HL-60/S4 (cell line): ENCODE data around the gene HBA2.
"Not testable (repeated sequence)": the region's sequence is repeated elsewhere in the genome, so short reads cannot be mapped to it uniquely, and the experiment has no call there.

ENCODE experiments used
- in situ Hi-C: fragments of 300-500 bp; cut with MboI; formaldehyde crosslinking; loops from 2 replicates; pipeline ENCODE4 v1.14.3; 2022; ENCODE audit warnings: low sequenced_read_pairs

The HBA2 gene

GRCh38 chr16:191831-192230 is 19.2 kb downstream of the HBA2 start:
- in situ Hi-C loops: no loop called here

- in situ Hi-C loops: no loop called here
Measured at GRCh38 chr16:192686-193085, 20.0 kb downstream of the HBA2 start.

- in situ Hi-C loops: no loop called here
Measured at GRCh38 chr16:193441-193840, 20.8 kb downstream of the HBA2 start.

DNA sequence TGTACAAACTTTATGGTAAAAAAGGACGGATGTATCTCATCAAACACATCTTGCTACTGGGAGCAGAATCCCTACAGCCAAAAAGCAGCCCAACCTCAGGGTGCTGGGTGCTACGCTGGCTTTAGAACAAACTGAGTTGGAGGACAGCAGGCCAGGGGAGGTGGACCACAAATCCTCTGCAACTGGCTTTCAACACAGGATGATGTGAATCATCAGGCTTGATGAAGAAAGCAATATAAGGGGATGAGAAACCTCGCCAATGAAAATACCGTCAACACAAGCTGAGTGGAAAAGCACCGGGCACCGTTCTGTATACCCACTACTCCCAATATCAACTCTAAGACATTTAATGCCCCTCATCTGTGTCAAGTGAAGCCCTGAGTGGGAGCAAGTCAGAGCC is 21.8 kb downstream of the HBA2 start:
- in situ Hi-C loops: no loop called here

DNA sequence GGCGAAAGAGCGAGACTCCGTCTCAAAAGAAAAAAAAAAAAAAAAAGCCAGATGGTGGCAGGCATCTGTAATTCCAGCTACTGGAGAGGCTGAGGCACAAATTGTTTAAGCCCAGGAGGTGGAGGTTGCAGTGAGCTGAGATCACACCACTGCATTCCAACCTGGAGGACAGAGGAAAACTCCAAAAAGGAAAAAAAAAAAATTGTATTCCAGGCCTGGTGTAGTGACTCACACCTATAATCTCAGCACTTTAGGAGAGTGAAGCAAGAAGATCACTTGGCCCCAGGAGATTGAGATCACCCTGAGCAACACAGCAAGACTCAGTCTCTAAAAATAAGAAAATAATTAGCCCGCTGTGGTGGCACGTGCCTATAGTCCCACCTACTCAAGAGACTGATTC is 27.7 kb downstream of the HBA2 start:
- in situ Hi-C loops: no loop called here

GRCh38 chr16:203246-203645 is 30.6 kb downstream of the HBA2 start:
- in situ Hi-C loops: no loop called here

DNA sequence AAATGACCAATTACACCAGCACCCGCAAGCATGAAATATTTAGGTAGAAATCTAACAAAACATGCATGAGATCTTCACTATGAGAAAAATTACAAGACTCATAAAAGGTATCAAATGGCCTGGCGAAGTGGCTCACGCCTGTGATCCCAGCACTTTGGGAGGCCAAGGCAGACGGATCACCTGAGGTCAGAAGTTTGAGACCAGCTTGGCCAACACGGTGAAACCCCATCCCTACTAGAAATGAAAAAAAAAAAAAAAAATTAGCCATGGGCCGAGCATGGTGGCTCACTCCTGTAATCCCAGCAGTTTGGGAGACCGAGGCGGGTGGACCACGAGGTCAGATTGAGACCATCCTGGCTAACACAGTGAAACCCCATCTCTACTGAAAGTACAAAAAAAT is 31.4 kb downstream of the HBA2 start:
- in situ Hi-C loops: not testable (repeated sequence)

DNA sequence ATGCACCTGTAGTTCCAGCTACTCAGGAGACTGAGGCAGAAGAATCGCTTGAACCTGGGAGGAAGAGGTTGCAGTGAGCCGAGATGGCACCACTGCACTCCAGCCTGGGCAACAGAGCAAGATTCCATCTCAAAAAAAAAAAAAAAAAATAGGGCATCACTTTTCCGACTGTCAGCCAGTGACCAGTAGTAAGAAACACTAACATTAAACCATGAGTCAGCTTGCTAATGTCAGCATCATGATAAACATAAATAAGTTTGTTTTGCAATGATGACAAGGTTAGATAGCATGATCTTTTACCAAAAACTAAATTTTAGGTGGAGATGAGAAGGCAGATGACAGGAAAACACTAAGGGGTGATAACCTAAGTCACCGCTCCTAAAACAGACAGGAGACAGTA is 36.7 kb downstream of the HBA2 start:
- in situ Hi-C loops: not testable (repeated sequence)

DNA sequence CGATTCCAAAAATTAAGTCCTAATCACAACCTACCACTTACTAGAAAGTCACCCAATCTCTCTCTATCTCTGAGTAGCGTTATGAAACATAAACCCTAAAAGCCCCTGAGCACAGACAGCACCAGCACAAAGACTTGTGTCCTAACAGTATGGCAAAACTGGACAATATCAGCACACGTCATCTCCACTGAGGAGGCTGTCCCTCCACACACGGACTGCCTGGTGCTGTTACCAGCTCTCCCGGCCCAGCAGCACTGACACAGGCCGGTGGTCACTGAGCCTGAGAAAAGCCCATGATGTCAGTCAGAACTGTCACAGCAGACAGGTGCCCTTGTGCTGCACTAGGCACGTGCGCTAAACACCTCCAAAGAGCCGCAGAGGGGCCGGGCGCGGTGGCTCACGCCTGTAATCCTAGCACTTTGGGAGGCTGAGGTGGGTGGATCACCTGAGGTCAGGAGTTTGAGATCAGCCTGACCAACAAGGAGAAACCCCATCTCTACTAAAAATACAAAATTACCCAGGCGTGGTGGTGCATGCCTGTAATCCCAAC is 39.0 kb downstream of the HBA2 start:
- in situ Hi-C loops: not testable (repeated sequence)

- in situ Hi-C loops: no loop called here
Measured at GRCh38 chr16:212999-213398, 40.3 kb downstream of the HBA2 start.

DNA sequence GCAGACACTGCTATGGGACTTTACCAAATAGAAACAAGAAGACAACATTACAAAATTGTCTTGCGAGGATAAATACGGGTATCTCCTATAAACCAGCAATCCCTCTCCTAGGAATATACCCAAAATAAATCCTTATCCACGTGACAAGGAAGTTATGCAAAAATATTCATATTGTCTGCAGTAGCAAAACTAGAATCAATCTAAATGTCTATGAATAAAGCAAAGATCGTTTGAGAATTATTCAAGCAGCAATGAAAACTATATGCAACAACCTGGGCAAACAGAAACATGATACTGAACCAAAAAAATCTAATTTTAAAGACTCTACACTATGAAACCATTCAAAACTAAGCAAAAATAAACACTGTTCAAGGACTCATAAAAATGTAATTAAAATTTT is 47.3 kb downstream of the HBA2 start:
- in situ Hi-C loops: no loop called here
